Trophoblast cell (in vitro differentiated cells and primary cell): ENCODE measurements around the gene PLB1.

Experiments
- DNase-seq, 2 donors: peaks; one replicate each; pipeline ENCODE4 v3.0.0-alpha.2; 2016
- H2AFZ ChIP-seq: 2 replicates; pipeline ENCODE4 v1.6.1; 2013; ENCODE audit warnings: low read length, moderate library complexity, mild to moderate bottlenecking; ENCODE audit not compliant: insufficient read depth, poor library complexity
- H2AK5ac ChIP-seq: 2 replicates; pipeline ENCODE4 v1.6.1; 2013; ENCODE audit warnings: mild to moderate bottlenecking, low read length
- H2BK120ac ChIP-seq: 2 replicates; pipeline ENCODE4 v1.6.1; 2013; ENCODE audit warnings: low read length, mild to moderate bottlenecking, moderate library complexity; ENCODE audit not compliant: insufficient read depth, poor library complexity
- H2BK12ac ChIP-seq: 2 replicates; pipeline ENCODE4 v1.6.1; 2013; ENCODE audit warnings: mild to moderate bottlenecking, low read length, moderate library complexity
- H2BK5ac ChIP-seq: 2 replicates; pipeline ENCODE4 v1.6.1; 2013; ENCODE audit warnings: low read length, low read depth, moderate library complexity, mild to moderate bottlenecking; ENCODE audit not compliant: poor library complexity
- H3K14ac ChIP-seq: 2 replicates; pipeline ENCODE4 v1.6.1; 2013; ENCODE audit warnings: mild to moderate bottlenecking, low read length
- H3K18ac ChIP-seq: 2 replicates; pipeline ENCODE4 v1.6.1; 2013; ENCODE audit warnings: mild to moderate bottlenecking, low read length
- H3K23ac ChIP-seq: 2 replicates; pipeline ENCODE4 v1.6.1; 2013; ENCODE audit warnings: low read length
- H3K27ac ChIP-seq: 2 replicates; pipeline ENCODE4 v1.5.1; 2013; ENCODE audit warnings: low read depth, mild to moderate bottlenecking, inconsistent platforms, low read length, moderate library complexity
- H3K27me3 ChIP-seq: 2 replicates; pipeline ENCODE4 v1.6.1; 2013; ENCODE audit warnings: inconsistent platforms, mild to moderate bottlenecking, low read length, moderate library complexity; ENCODE audit not compliant: insufficient read depth
- H3K36me3 ChIP-seq, 2 experiments: 1 replicate in 1 of 2; 2 replicates in 1 of 2; pipeline ENCODE4 v1.6.1; 2013; ENCODE audit warnings: low read length in 2 of 2, mild to moderate bottlenecking in 2 of 2, moderate library complexity in 1 of 2; ENCODE audit not compliant: insufficient read depth in 2 of 2, control insufficient read depth in 1 of 2
- H3K4ac ChIP-seq: 2 replicates; pipeline ENCODE4 v1.6.1; 2013; ENCODE audit warnings: low read depth, mild to moderate bottlenecking, low read length, moderate library complexity
- H3K4me1 ChIP-seq, 2 experiments: 1 replicate in 1 of 2; 2 replicates in 1 of 2; pipeline ENCODE4 v1.6.1; 2013; ENCODE audit warnings: low read length in 2 of 2, mild to moderate bottlenecking in 2 of 2, moderate library complexity in 1 of 2; ENCODE audit not compliant: insufficient read depth in 2 of 2, control insufficient read depth in 1 of 2
- H3K4me2 ChIP-seq: 2 replicates; pipeline ENCODE4 v1.6.1; 2013; ENCODE audit warnings: inconsistent platforms, mild to moderate bottlenecking, low read length, moderate library complexity
- H3K4me3 ChIP-seq: 2 replicates; pipeline ENCODE4 v1.5.1; 2013; ENCODE audit warnings: mild to moderate bottlenecking, low read depth, low read length, inconsistent platforms
- H3K79me1 ChIP-seq: one replicate; pipeline ENCODE4 v1.6.1; 2013; ENCODE audit warnings: low read length
- H3K79me2 ChIP-seq: 2 replicates; pipeline ENCODE4 v1.6.1; 2013; ENCODE audit warnings: low read length, mild to moderate bottlenecking; ENCODE audit not compliant: control insufficient read depth, insufficient read depth, poor library complexity
- H3K9ac ChIP-seq: 2 replicates; pipeline ENCODE4 v1.6.1; 2013; ENCODE audit warnings: mild to moderate bottlenecking, low read length
- H3K9me3 ChIP-seq: 2 replicates; pipeline ENCODE4 v1.6.1; 2013; ENCODE audit warnings: low read depth, mild to moderate bottlenecking, control low read depth, inconsistent platforms, low read length; ENCODE audit not compliant: insufficient read depth
- H4K12ac ChIP-seq: 2 replicates; pipeline ENCODE4 v1.6.1; 2013; ENCODE audit warnings: low read depth, mild to moderate bottlenecking, low read length, moderate library complexity
- H4K8ac ChIP-seq: 2 replicates; pipeline ENCODE4 v1.6.1; 2013; ENCODE audit warnings: low read depth, mild to moderate bottlenecking, low read length, moderate library complexity
- H4K91ac ChIP-seq: one replicate; pipeline ENCODE4 v1.6.1; 2013; ENCODE audit warnings: low read depth, mild to moderate bottlenecking, low read length, moderate library complexity
- WGBS: extraction: QIAGEN DNeasy Blood & Tissue Kit; methylation state at CpG from one replicate; pipeline ENCODE4 v1.1.7; 2013; ENCODE audit warnings: missing lambda C conversion rate; ENCODE audit not compliant: insufficient read length, insufficient coverage; ENCODE audit errors: extremely low coverage; 5-methylcytosine and 5-hydroxymethylcytosine counted together

PLB1 gene

DNA sequence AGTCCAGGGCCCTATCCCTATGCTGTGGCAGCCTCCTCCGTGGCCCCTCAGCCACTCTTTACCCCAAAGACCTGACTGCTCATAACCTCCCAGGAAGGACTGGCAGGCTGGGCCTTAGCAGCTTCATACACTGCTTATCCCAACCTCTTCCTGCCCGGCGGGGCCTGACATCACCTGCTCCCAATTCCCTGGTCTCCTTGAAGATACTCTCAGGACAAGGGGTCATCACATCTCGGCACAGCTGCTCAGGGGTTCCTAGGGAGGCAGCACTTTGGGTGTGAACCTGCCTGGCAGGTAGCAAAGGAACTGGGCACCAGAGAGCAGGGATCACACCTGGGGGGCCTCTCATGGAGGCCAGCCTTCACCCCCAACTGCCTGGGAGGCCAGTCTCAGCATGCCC, 68.5 kb downstream of the PLB1 start:
- H3K27ac ChIP-seq = no peak overlapping the region
- no peak overlapping the region for H4K91ac ChIP-seq
- WGBS = no CpG with 5 or more reads among the region's 4 CpGs
- peaks cover 4 to 6% of the 10 kb centered on the region in 2 experiments for H3K4me1 ChIP-seq
- peaks cover 3% of the 10 kb centered on the region for H3K79me2 ChIP-seq
- no peak overlapping the region for H3K9ac ChIP-seq
- no peak overlapping the region for H3K23ac ChIP-seq
- H4K8ac ChIP-seq = no peak overlapping the region
- peaks cover 2% of the 10 kb centered on the region for H3K79me1 ChIP-seq
- DNase-seq = no peak
- no peak overlapping the region for H3K4me2 ChIP-seq
- H3K4me3 ChIP-seq = no peak overlapping the region
- H2AFZ ChIP-seq = no peak overlapping the region
- H3K4ac ChIP-seq = no peak overlapping the region
- H4K12ac ChIP-seq = no peak overlapping the region
- H2BK12ac ChIP-seq = peak overlapping the region; percentile 32
- no peaks in the 10 kb centered on the region for H3K9me3 ChIP-seq
- no peak overlapping the region for H2BK5ac ChIP-seq
- H3K36me3 ChIP-seq = no peaks in the 10 kb centered on the region
- peak overlapping the region; percentile 23 for H2BK120ac ChIP-seq
- no peak overlapping the region for H3K14ac ChIP-seq
- H2AK5ac ChIP-seq = peak overlapping the region; percentile 23
- H3K27me3 ChIP-seq = no peaks in the 10 kb centered on the region
- H3K18ac ChIP-seq = no peak overlapping the region

DNA sequence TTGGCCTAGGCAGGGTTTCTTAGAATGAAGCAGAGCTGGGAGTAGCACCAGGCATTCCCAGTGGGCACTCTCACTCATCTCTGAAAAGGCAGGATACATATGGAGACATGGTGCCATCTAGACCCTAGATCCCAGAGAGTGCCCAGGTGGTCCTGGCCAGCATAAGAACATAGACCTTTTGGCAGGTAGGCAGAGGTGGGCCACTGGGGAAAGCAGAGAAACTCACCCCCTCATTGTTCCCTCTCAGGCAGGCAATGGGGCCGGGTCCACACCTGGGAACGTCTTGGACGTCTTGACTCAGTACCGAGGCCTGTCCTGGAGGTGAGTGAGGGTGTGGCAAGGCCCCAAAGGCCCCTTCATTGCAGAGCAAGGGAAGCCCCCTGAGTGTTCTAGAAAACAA, 69.2 kb downstream of the PLB1 start:
- no peak overlapping the region for H2BK5ac ChIP-seq
- no peak overlapping the region for H3K4me3 ChIP-seq
- peaks cover 3% of the 10 kb centered on the region for H3K79me2 ChIP-seq
- H3K36me3 ChIP-seq = no peaks in the 10 kb centered on the region
- no peak overlapping the region for H2BK12ac ChIP-seq
- H3K9me3 ChIP-seq = no peaks in the 10 kb centered on the region
- H2BK120ac ChIP-seq = no peak overlapping the region
- H3K14ac ChIP-seq = no peak overlapping the region
- H4K91ac ChIP-seq = no peak overlapping the region
- peaks cover 4 to 6% of the 10 kb centered on the region in 2 experiments for H3K4me1 ChIP-seq
- no peaks in the 10 kb centered on the region for H3K27me3 ChIP-seq
- no peak overlapping the region for H3K23ac ChIP-seq
- no peak overlapping the region for H3K18ac ChIP-seq
- H3K9ac ChIP-seq = no peak overlapping the region
- H2AFZ ChIP-seq = no peak overlapping the region
- peak overlapping the region; percentile 15 for H2AK5ac ChIP-seq
- no peak overlapping the region for H3K27ac ChIP-seq
- H3K79me1 ChIP-seq = peaks cover 2% of the 10 kb centered on the region
- no peak for DNase-seq
- no CpG with 5 or more reads among the region's 4 CpGs for WGBS
- H4K12ac ChIP-seq = no peak overlapping the region
- H3K4me2 ChIP-seq = no peak overlapping the region
- H4K8ac ChIP-seq = no peak overlapping the region
- no peak overlapping the region for H3K4ac ChIP-seq

DNA sequence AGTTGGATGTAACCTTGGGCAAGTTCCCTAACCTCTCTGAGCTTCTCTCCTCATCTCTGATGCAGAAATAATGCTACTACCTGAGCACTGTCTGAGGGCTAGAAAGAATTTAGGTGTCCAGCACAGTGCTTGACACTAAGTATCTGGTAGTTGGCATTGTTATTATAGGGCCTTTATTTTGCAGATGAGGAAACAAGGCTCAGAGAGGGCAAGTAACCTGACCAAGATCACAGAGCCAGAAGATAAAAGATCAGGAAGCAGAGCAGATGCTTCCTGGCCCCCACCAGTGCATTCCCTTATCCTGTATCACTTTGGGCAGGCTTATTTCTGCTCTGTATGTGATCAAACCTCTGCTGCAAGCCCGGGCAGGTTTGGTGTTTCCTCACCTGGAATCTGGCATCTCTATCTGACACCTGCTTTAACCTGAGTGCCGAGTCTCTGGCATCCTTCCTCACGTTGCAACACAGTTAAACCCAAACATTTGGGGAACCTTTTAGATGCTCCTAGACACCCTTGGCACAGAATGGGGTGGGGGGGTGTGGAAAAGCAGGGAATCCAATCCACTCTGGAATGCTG, 69.9 kb downstream of the PLB1 start:
- H4K91ac ChIP-seq = no peak overlapping the region
- peaks cover 3% of the 10 kb centered on the region for H3K79me2 ChIP-seq
- no peak overlapping the region for H3K9ac ChIP-seq
- H4K12ac ChIP-seq = no peak overlapping the region
- H3K79me1 ChIP-seq = peaks cover 2% of the 10 kb centered on the region
- H4K8ac ChIP-seq = no peak overlapping the region
- peak; percentile 20 to 58 for DNase-seq
- H3K4ac ChIP-seq = no peak overlapping the region
- no peaks in the 10 kb centered on the region for H3K27me3 ChIP-seq
- no peak overlapping the region for H3K4me3 ChIP-seq
- no peak overlapping the region for H2BK12ac ChIP-seq
- H3K27ac ChIP-seq = no peak overlapping the region
- H3K23ac ChIP-seq = no peak overlapping the region
- H2AK5ac ChIP-seq = no peak overlapping the region
- H2BK120ac ChIP-seq = no peak overlapping the region
- no peak overlapping the region for H2AFZ ChIP-seq
- H3K36me3 ChIP-seq = no peaks in the 10 kb centered on the region
- no peaks in the 10 kb centered on the region for H3K9me3 ChIP-seq
- H3K14ac ChIP-seq = no peak overlapping the region
- no peak overlapping the region for H2BK5ac ChIP-seq
- no CpG with 5 or more reads among the region's 3 CpGs for WGBS
- H3K18ac ChIP-seq = no peak overlapping the region
- H3K4me1 ChIP-seq = peaks cover 4 to 6% of the 10 kb centered on the region in 2 experiments
- H3K4me2 ChIP-seq = peak overlapping the region; percentile 76

DNA sequence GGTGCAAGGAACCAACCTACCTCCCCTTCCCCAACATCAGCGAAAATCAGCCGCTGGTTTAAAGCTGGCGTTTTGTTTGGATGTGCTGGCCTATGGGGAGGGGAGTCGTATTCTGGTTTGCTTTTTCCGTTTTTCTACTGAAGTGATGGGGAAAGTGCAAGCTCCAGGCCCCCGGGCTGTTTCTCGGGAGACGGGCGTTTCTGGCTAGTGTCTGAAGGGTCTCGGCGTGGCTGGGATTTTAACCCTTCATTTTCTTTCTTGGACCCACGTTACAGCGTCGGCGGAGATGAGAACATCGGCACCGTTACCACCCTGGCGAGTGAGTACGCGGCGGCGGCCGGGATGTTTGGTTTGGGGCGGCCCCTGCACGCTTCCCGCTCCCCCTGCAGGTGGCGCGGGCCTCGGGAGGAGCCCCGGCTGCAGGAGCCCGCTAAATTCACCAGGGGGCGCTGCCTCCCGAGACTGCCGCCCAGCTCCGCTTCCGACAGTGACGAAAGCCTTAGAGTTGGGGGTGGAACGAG, 70.7 kb downstream of the PLB1 start:
- Histone ChIP-seq H3K79me1 (peaks cover 2% of the 10 kb centered on the region), H2BK5ac (peak overlapping the region; percentile 35), H3K9me3 (no peaks in the 10 kb centered on the region), H2BK12ac (peak overlapping the region; percentile 52), H3K79me2 (peaks cover 3% of the 10 kb centered on the region), H2BK120ac (no peak overlapping the region), H4K12ac (no peak overlapping the region), H3K4ac (no peak overlapping the region), H3K18ac (no peak overlapping the region), H3K23ac (no peak overlapping the region), H3K4me2 (peak overlapping the region; percentile 76), H3K27ac (no peak overlapping the region), H2AFZ (peak overlapping the region; percentile 97), H3K36me3 (no peaks in the 10 kb centered on the region), H2AK5ac (no peak overlapping the region), H3K27me3 (no peaks in the 10 kb centered on the region), H4K8ac (peak overlapping the region; percentile 74), H4K91ac (no peak overlapping the region), H3K9ac (no peak overlapping the region), H3K4me3 (peak overlapping the region; percentile 14), H3K4me1 (peaks cover 4 to 6% of the 10 kb centered on the region in 2 experiments), H3K14ac (peak overlapping the region; percentile 50)
- WGBS = no CpG with 5 or more reads among the region's 38 CpGs
- peak; percentile 72 to 92 for DNase-seq
